DOHH2 (cell line): ENCODE data around the gene STK4.

Source experiments
- H3F3A ChIP-seq: fragments of 200-600 bp; sonication (generic), shearing (Covaris generic); 2 replicates; pipeline ENCODE4 v1.6.0; 2016; ENCODE audit warnings: antibody characterized with exemption, mild to moderate bottlenecking; ENCODE audit not compliant: control insufficient read depth, insufficient read depth
- H3K27ac ChIP-seq: fragments of 200-600 bp; sonication (generic); 2 replicates; pipeline ENCODE4 v1.5.1; 2014; ENCODE audit warnings: low read depth, mild to moderate bottlenecking, low read length, moderate library complexity
- H3K27me3 ChIP-seq: fragments of 200-600 bp; sonication (generic); 2 replicates; pipeline ENCODE4 v1.6.1; 2014; ENCODE audit warnings: mild to moderate bottlenecking, low read length, mixed read lengths; ENCODE audit not compliant: control insufficient read depth
- H3K36me3 ChIP-seq: fragments of 200-600 bp; sonication (generic); 2 replicates; pipeline ENCODE4 v1.6.1; 2014; ENCODE audit warnings: mild to moderate bottlenecking, low read length, moderate library complexity, mixed read lengths; ENCODE audit not compliant: control insufficient read depth
- H3K4me1 ChIP-seq: fragments of 200-600 bp; sonication (generic); 2 replicates; pipeline ENCODE4 v1.6.1; 2014; ENCODE audit warnings: mild to moderate bottlenecking, low read length, mixed read lengths; ENCODE audit not compliant: control insufficient read depth
- H3K4me2 ChIP-seq: fragments of 200-600 bp; sonication (generic); 2 replicates; pipeline ENCODE4 v1.6.0; 2014; ENCODE audit warnings: mild to moderate bottlenecking, low read length, moderate library complexity
- H3K4me3 ChIP-seq: fragments of 200-600 bp; sonication (generic); 2 replicates; pipeline ENCODE4 v1.5.1; 2014; ENCODE audit warnings: mild to moderate bottlenecking, low read length, mixed read lengths
- H3K79me2 ChIP-seq: fragments of 200-600 bp; sonication (generic); 2 replicates; pipeline ENCODE4 v1.6.1; 2014; ENCODE audit warnings: mild to moderate bottlenecking, low read length, mixed read lengths; ENCODE audit not compliant: control insufficient read depth
- H3K9me2 ChIP-seq: fragments of 200-600 bp; sonication (generic); replicated peaks from 2 replicates; pipeline ENCODE4 v1.6.1; 2014; ENCODE audit warnings: mild to moderate bottlenecking, low read length, mixed read lengths; ENCODE audit not compliant: control insufficient read depth
- H3K9me3 ChIP-seq: fragments of 200-600 bp; sonication (generic); 2 replicates; pipeline ENCODE4 v1.6.1; 2014; ENCODE audit warnings: antibody characterized with exemption, low read length, mixed read lengths; ENCODE audit not compliant: control insufficient read depth, insufficient read depth
- H4K20me1 ChIP-seq: fragments of 200-600 bp; sonication (generic); 2 replicates; pipeline ENCODE4 v1.6.0; 2014; ENCODE audit warnings: low read depth, mild to moderate bottlenecking, antibody characterized with exemption, low read length, moderate library complexity; ENCODE audit not compliant: control insufficient read depth, insufficient read depth
- CTCF ChIP-seq: fragments of 200-600 bp; sonication (generic); IDR thresholded peaks from one replicate; pipeline ENCODE4 v1.5.1; 2014; ENCODE audit warnings: antibody characterized with exemption, mild to moderate bottlenecking, low read depth, low read length; ENCODE audit not compliant: poor library complexity, severe bottlenecking
- EZH2phosphoT487 ChIP-seq: fragments of 200-600 bp; sonication (generic); IDR thresholded peaks from 2 replicates; pipeline ENCODE4 v1.6.1; 2017; ENCODE audit warnings: borderline replicate concordance, mild to moderate bottlenecking, antibody characterized with exemption, low read length, moderate library complexity, mixed read lengths

The STK4 gene

GRCh38 chr20:45052698-45053429 lies 86.6 kb downstream of the STK4 start:
- peak overlapping the region; percentile 53 for H3K4me3 ChIP-seq
- no peaks in the 10 kb centered on the region for H3K9me2 ChIP-seq
- H4K20me1 ChIP-seq, result no peaks in the 10 kb centered on the region
- peaks cover 20% of the 10 kb centered on the region for H3F3A ChIP-seq
- H3K36me3 ChIP-seq, result peaks cover 77% of the 10 kb centered on the region
- peaks cover 75% of the 10 kb centered on the region for H3K79me2 ChIP-seq
- peak overlapping the region; percentile 85 for H3K4me2 ChIP-seq
- no peaks in the 10 kb centered on the region for H3K9me3 ChIP-seq
- H3K27me3 ChIP-seq, result no peaks in the 10 kb centered on the region
- TF ChIP-seq CTCF (no peak), EZH2phosphoT487 (no peak)
- H3K4me1 ChIP-seq, result peaks cover 89% of the 10 kb centered on the region
- peak overlapping the region; percentile 93 for H3K27ac ChIP-seq

- Histone ChIP-seq H4K20me1 (no peaks in the 10 kb centered on the region), H3K4me3 (peak overlapping the region; percentile 53)
- TF ChIP-seq CTCF (no peak), EZH2phosphoT487 (no peak)
Observed at GRCh38 chr20:45053430-45054351, 87.4 kb downstream of the STK4 start.

GRCh38 chr20:45055056-45055455 lies 88.7 kb downstream of the STK4 start:
- peaks cover 75% of the 10 kb centered on the region for H3K36me3 ChIP-seq
- H3K4me1 ChIP-seq, result peaks cover 83% of the 10 kb centered on the region
- TF ChIP-seq CTCF (no peak), EZH2phosphoT487 (no peak)
- H3K4me2 ChIP-seq, result no peak overlapping the region
- no peaks in the 10 kb centered on the region for H3K27me3 ChIP-seq
- H3K9me2 ChIP-seq, result no peaks in the 10 kb centered on the region
- H3K79me2 ChIP-seq, result peaks cover 59% of the 10 kb centered on the region
- no peaks in the 10 kb centered on the region for H3K9me3 ChIP-seq
- H4K20me1 ChIP-seq, result no peaks in the 10 kb centered on the region
- H3K27ac ChIP-seq, result no peak overlapping the region
- H3K4me3 ChIP-seq, result no peak overlapping the region
- H3F3A ChIP-seq, result peaks cover 16% of the 10 kb centered on the region

More at GRCh38 chr20:45053430-45054351, 87.4 kb downstream of the STK4 start:
- Histone ChIP-seq H3K9me3 (no peaks in the 10 kb centered on the region), H3K9me2 (no peaks in the 10 kb centered on the region), H3K79me2 (peaks cover 67% of the 10 kb centered on the region), H3K4me2 (peak overlapping the region; percentile 85), H3K27me3 (no peaks in the 10 kb centered on the region), H3K4me1 (peaks cover 89% of the 10 kb centered on the region), H3K36me3 (peaks cover 79% of the 10 kb centered on the region), H3K27ac (peak overlapping the region; percentile 93), H3F3A (peaks cover 24% of the 10 kb centered on the region)
